Neural cell (in vitro differentiated cells): ENCODE results near the gene DNM2. TPM values are rescaled to one million over a fixed set of nuclear protein-coding genes. Genes with fewer than 3 reads are reported as not detected.

Experiments used
- H2AFZ ChIP-seq: fragments of 200-600, 300-800 bp; sonication (generic), shearing (Covaris generic); 2 replicates; pipeline ENCODE4 v1.6.0; 2014; ENCODE audit warnings: low read depth, mild to moderate bottlenecking, antibody characterized with exemption, low read length, moderate library complexity
- H3F3A ChIP-seq: fragments of 200-600 bp; shearing (Covaris generic); 2 replicates; pipeline ENCODE4 v1.6.1; 2016; ENCODE audit warnings: mild to moderate bottlenecking, moderate library complexity, mixed read lengths, antibody characterized with exemption, low read length; ENCODE audit not compliant: insufficient read depth, poor library complexity, severe bottlenecking
- H3K27ac ChIP-seq: fragments of 200-600, 300-800 bp; sonication (generic), shearing (Covaris generic); 2 replicates; pipeline ENCODE4 v1.5.1; 2014; ENCODE audit warnings: mild to moderate bottlenecking, low read length, moderate library complexity
- H3K27me3 ChIP-seq: fragments of 300-800, 200-600 bp; sonication (generic), shearing (Covaris generic); 2 replicates; pipeline ENCODE4 v1.6.0; 2014; ENCODE audit warnings: mild to moderate bottlenecking, low read depth, low read length, moderate library complexity; ENCODE audit not compliant: insufficient read depth
- H3K36me3 ChIP-seq: fragments of 300-800, 200-600 bp; sonication (generic), shearing (Covaris generic); 2 replicates; pipeline ENCODE4 v1.5.1; 2014; ENCODE audit warnings: mild to moderate bottlenecking, antibody characterized with exemption, low read length, moderate library complexity; ENCODE audit not compliant: insufficient read depth
- H3K4me2 ChIP-seq: fragments of 300-800, 200-600 bp; sonication (generic), shearing (Covaris generic); 2 replicates; pipeline ENCODE4 v1.6.0; 2014; ENCODE audit warnings: mild to moderate bottlenecking, low read length
- H3K4me3 ChIP-seq: fragments of 300-800, 200-600 bp; sonication (generic), shearing (Covaris generic); 2 replicates; pipeline ENCODE4 v1.5.1; 2014; ENCODE audit warnings: mild to moderate bottlenecking, low read length, moderate library complexity
- H3K79me2 ChIP-seq: fragments of 200-600 bp; shearing (Covaris generic); replicated peaks from 2 replicates; pipeline ENCODE4 v1.6.0; 2014; ENCODE audit warnings: mild to moderate bottlenecking, low read length, moderate library complexity; ENCODE audit not compliant: insufficient read depth
- H3K9ac ChIP-seq: fragments of 300-800, 200-600 bp; sonication (generic), shearing (Covaris generic); 2 replicates; pipeline ENCODE4 v1.6.1; 2016; ENCODE audit warnings: mild to moderate bottlenecking, low read length, mixed read lengths
- H3K9me2 ChIP-seq: fragments of 200-600 bp; shearing (Covaris generic); 2 replicates; pipeline ENCODE4 v1.6.1; 2016; ENCODE audit warnings: mild to moderate bottlenecking, low read length, mixed read lengths; ENCODE audit not compliant: insufficient read depth
- H3K9me3 ChIP-seq: fragments of 200-600, 300-800 bp; sonication (generic), shearing (Covaris generic); 2 replicates; pipeline ENCODE4 v1.6.1; 2016; ENCODE audit warnings: mild to moderate bottlenecking, mixed run types, low read length, moderate library complexity, mixed read lengths
- H4K20me1 ChIP-seq: fragments of 200-600 bp; shearing (Covaris generic); 2 replicates; pipeline ENCODE4 v1.6.1; 2016; ENCODE audit warnings: mild to moderate bottlenecking, mixed run types; ENCODE audit not compliant: insufficient read depth
- EP300 ChIP-seq: fragments of 450-650 bp; conservative IDR thresholded peaks from 2 replicates; pipeline ENCODE4 v1.6.1; 2014; ENCODE audit warnings: antibody characterized with exemption, mild to moderate bottlenecking, moderate library complexity; ENCODE audit not compliant: poor library complexity, severe bottlenecking
- EZH2 ChIP-seq: fragments of 200-600, 300-800 bp; shearing (Covaris generic), sonication (generic); IDR thresholded peaks from 2 replicates; pipeline ENCODE4 v1.6.1; 2014; ENCODE audit warnings: antibody characterized with exemption, low read length, borderline replicate concordance, mild to moderate bottlenecking; ENCODE audit not compliant: insufficient read depth, poor library complexity, severe bottlenecking
- MXI1 ChIP-seq: fragments of 450-650 bp; conservative IDR thresholded peaks from 2 replicates; pipeline ENCODE4 v1.6.1; 2014; ENCODE audit warnings: antibody characterized with exemption, mild to moderate bottlenecking; ENCODE audit not compliant: poor library complexity, severe bottlenecking
- POLR2AphosphoS5 ChIP-seq: IDR thresholded peaks from 2 replicates; pipeline ENCODE4 v1.6.1; 2012
- RAD21 ChIP-seq: fragments of 450-650 bp; conservative IDR thresholded peaks from 2 replicates; pipeline ENCODE4 v1.6.1; 2014; ENCODE audit warnings: antibody characterized with exemption, mild to moderate bottlenecking, moderate library complexity
- SMC3 ChIP-seq: fragments of 450-650 bp; conservative IDR thresholded peaks from 2 replicates; pipeline ENCODE4 v1.6.1; 2014; ENCODE audit warnings: antibody characterized with exemption, mild to moderate bottlenecking, moderate library complexity; ENCODE audit not compliant: poor library complexity
- TAF1 ChIP-seq: IDR thresholded peaks from 2 replicates; pipeline ENCODE4 v1.6.1; 2012; ENCODE audit warnings: low read depth
- polyA plus RNA-seq: library from polyadenylated mRNA; depleted of rRNA; stranded (reverse); fragments of >200 nt; gene quantifications from 2 replicates; pipeline ENCODE4 v1.2.3, GENCODE V29; 2014
- TF ChIP-seq, protein P1 (sequence below): IDR thresholded peaks from 2 replicates; pipeline ENCODE4 v1.6.1; 2012; ENCODE audit warnings: borderline replicate concordance
- TF ChIP-seq, protein P2 (sequence below): fragments of 450-650 bp; IDR thresholded peaks from 2 replicates; pipeline ENCODE4 v1.5.1; 2014; ENCODE audit warnings: antibody characterized with exemption, mild to moderate bottlenecking, moderate library complexity; ENCODE audit not compliant: poor library complexity, severe bottlenecking

The DNM2 gene
- polyA plus RNA-seq, 1 donor from 2014 or later = 31.4 TPM

DNA sequence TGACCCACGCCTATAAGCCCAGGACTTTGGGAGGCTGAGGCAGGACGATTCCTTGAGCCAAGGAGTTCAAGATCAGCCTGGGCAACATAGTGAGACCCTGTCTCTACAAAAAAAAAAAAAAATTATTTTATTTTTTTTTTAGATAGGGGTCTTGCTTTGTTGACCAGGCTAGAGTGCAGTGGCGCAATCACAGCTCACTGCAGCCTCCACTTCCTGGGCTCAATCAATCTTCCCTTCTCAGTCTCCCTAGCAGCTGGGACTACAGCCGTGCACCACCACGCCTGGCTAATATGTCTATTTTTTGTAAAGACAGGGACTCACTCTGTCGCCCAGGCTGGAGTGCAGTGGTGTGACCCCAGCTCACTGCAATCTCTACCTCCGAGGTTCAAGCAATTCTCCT is 135.1 kb downstream of the DNM2 start:
- no peak for TF ChIP-seq TAF1
- no peak for TF ChIP-seq RAD21
- no peak for TF ChIP-seq SMC3
- no peak for TF ChIP-seq MXI1
- TF ChIP-seq, protein P1, sequence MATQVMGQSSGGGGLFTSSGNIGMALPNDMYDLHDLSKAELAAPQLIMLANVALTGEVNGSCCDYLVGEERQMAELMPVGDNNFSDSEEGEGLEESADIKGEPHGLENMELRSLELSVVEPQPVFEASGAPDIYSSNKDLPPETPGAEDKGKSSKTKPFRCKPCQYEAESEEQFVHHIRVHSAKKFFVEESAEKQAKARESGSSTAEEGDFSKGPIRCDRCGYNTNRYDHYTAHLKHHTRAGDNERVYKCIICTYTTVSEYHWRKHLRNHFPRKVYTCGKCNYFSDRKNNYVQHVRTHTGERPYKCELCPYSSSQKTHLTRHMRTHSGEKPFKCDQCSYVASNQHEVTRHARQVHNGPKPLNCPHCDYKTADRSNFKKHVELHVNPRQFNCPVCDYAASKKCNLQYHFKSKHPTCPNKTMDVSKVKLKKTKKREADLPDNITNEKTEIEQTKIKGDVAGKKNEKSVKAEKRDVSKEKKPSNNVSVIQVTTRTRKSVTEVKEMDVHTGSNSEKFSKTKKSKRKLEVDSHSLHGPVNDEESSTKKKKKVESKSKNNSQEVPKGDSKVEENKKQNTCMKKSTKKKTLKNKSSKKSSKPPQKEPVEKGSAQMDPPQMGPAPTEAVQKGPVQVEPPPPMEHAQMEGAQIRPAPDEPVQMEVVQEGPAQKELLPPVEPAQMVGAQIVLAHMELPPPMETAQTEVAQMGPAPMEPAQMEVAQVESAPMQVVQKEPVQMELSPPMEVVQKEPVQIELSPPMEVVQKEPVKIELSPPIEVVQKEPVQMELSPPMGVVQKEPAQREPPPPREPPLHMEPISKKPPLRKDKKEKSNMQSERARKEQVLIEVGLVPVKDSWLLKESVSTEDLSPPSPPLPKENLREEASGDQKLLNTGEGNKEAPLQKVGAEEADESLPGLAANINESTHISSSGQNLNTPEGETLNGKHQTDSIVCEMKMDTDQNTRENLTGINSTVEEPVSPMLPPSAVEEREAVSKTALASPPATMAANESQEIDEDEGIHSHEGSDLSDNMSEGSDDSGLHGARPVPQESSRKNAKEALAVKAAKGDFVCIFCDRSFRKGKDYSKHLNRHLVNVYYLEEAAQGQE = no peak
- no peak for TF ChIP-seq POLR2AphosphoS5
- TF ChIP-seq EP300 = no peak
- TF ChIP-seq EZH2 = no peak
- TF ChIP-seq, protein P2, sequence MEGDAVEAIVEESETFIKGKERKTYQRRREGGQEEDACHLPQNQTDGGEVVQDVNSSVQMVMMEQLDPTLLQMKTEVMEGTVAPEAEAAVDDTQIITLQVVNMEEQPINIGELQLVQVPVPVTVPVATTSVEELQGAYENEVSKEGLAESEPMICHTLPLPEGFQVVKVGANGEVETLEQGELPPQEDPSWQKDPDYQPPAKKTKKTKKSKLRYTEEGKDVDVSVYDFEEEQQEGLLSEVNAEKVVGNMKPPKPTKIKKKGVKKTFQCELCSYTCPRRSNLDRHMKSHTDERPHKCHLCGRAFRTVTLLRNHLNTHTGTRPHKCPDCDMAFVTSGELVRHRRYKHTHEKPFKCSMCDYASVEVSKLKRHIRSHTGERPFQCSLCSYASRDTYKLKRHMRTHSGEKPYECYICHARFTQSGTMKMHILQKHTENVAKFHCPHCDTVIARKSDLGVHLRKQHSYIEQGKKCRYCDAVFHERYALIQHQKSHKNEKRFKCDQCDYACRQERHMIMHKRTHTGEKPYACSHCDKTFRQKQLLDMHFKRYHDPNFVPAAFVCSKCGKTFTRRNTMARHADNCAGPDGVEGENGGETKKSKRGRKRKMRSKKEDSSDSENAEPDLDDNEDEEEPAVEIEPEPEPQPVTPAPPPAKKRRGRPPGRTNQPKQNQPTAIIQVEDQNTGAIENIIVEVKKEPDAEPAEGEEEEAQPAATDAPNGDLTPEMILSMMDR = no peak
- H4K20me1 ChIP-seq = no peaks in the 10 kb centered on the region
- H2AFZ ChIP-seq = no peak overlapping the region
- no peaks in the 10 kb centered on the region for H3F3A ChIP-seq
- no peaks in the 10 kb centered on the region for H3K36me3 ChIP-seq
- H3K4me2 ChIP-seq = no peak overlapping the region
- no peaks in the 10 kb centered on the region for H3K9me3 ChIP-seq
- no peak overlapping the region for H3K4me3 ChIP-seq
- H3K79me2 ChIP-seq = no peaks in the 10 kb centered on the region
- H3K27ac ChIP-seq = no peak overlapping the region
- no peaks in the 10 kb centered on the region for H3K9me2 ChIP-seq
- H3K9ac ChIP-seq = no peak overlapping the region
- no peaks in the 10 kb centered on the region for H3K27me3 ChIP-seq

GRCh38 chr19:10854350-10855089 is 136.6 kb downstream of the DNM2 start:
- no peak overlapping the region for H2AFZ ChIP-seq
- no peaks in the 10 kb centered on the region for H3K79me2 ChIP-seq
- no peaks in the 10 kb centered on the region for H3K9me3 ChIP-seq
- H3K9me2 ChIP-seq = no peaks in the 10 kb centered on the region
- H3K36me3 ChIP-seq = no peaks in the 10 kb centered on the region
- no peak overlapping the region for H3K27ac ChIP-seq
- H3K4me3 ChIP-seq = no peak overlapping the region
- no peaks in the 10 kb centered on the region for H3F3A ChIP-seq
- H3K27me3 ChIP-seq = no peaks in the 10 kb centered on the region
- no peaks in the 10 kb centered on the region for H4K20me1 ChIP-seq
- H3K4me2 ChIP-seq = no peak overlapping the region
- H3K9ac ChIP-seq = no peak overlapping the region
- TF ChIP-seq MXI1 (no peak), EZH2 (no peak), RAD21 (no peak), TAF1 (no peak), POLR2AphosphoS5 (no peak), SMC3 (no peak), EP300 (no peak)
- TF ChIP-seq, protein P1 = no peak
- TF ChIP-seq, protein P2 = no peak
